Right cardiac atrium (tissue), 5 donors: ENCODE data around the gene SEC62. TPM values are rescaled to one million over a fixed set of nuclear protein-coding genes. Genes with fewer than 3 reads are reported as not detected.
A peak's percentile ranks its signal among the peaks of the same experiment; 100 is the strongest.

ENCODE experiments used
- ATAC-seq, 2 donors: fragments of 200-7000 bp; cut with Tn5 transposase; one replicate each; pipeline versions ENCODE4 v1.8.0 to v1.9.1; 2020; ENCODE audit warnings: moderate library complexity in 2 of 2, mild to moderate bottlenecking in 1 of 2
- DNase-seq, 3 donors: peaks; one replicate each; pipeline ENCODE4 v3.0.0-alpha.2; 2020
- H3K27ac ChIP-seq: one replicate; pipeline ENCODE4 v1.5.1; 2013; ENCODE audit warnings: mild to moderate bottlenecking, low read length, control low read depth, moderate library complexity
- H3K27me3 ChIP-seq: one replicate; pipeline ENCODE4 v1.6.1; 2013; ENCODE audit not compliant: control insufficient read depth, insufficient read depth
- H3K4me1 ChIP-seq: one replicate; pipeline ENCODE4 v1.6.1; 2013; ENCODE audit warnings: low read length; ENCODE audit not compliant: control insufficient read depth, insufficient read depth
- H3K4me3 ChIP-seq: one replicate; pipeline ENCODE4 v1.5.1; 2013; ENCODE audit warnings: low read length, control low read depth
- H3K9me3 ChIP-seq: one replicate; pipeline ENCODE4 v1.6.1; 2013; ENCODE audit warnings: low read length; ENCODE audit not compliant: control insufficient read depth
- WGBS: extraction: QIAGEN DNeasy Blood & Tissue Kit; methylation state at CpG from one replicate; pipeline ENCODE4 v1.1.7; 2013; 5-methylcytosine and 5-hydroxymethylcytosine counted together
- intact Hi-C, 4 donors: fragments of 100-400 bp; cut with DNase I; formaldehyde crosslinking; loops; one replicate each; pipeline versions ENCODE4 v1.11.0 to v1.14.0; 2022 to 2023
- polyA plus RNA-seq: library from polyadenylated mRNA; stranded (reverse); fragments of 200-250 nt; gene quantifications from one replicate; pipeline ENCODE4 v1.2.3, GENCODE V29; 2013
- total RNA-seq, 4 donors: library from RNA; stranded (reverse); fragmentation: NEBNext Ultra II Directional; extraction: Animal tissue kit (Norgen Biotek cat#: 25700); gene quantifications; one replicate each; pipeline ENCODE4 v1.2.1, GENCODE V29; 2021
- donor health status: healthy with polysubstance abuse.
- donor health status: DM: no; HTN: yes; CAD: no.
- donor health status: DM: no; HTN: no; CAD: no.
- donor health status: DM: no; HTN: yes; CAD: no; lungs with severe emphysema.
- donor health status: DM: yes; HTN: yes; CAD: no.

Gene SEC62
- total and polyA plus RNA-seq, 5 donors, result 45.0 to 99.7 (median 96.6) TPM

GRCh38 chr3:169968224-169968885 is 1.7 kb downstream of the SEC62 start:
- 45% methylated on average over 2 of the region's 2 CpGs for WGBS
- ATAC-seq (no peak), DNase-seq (no peak)
- H3K27ac ChIP-seq, result no peak overlapping the region
- no peaks in the 10 kb centered on the region for H3K9me3 ChIP-seq
- H3K27me3 ChIP-seq, result no peaks in the 10 kb centered on the region
- H3K4me1 ChIP-seq, result peaks cover 1% of the 10 kb centered on the region
- H3K4me3 ChIP-seq, result no peak overlapping the region
- intact Hi-C loops, result loop anchor here in 3 of 4 donors (5.0 to 10.0 kb wide), 3 partner anchors 84 to 106 kb away; partner anchors contain the start of gene LRRC31 (in 2 of the 3)

- 46% methylated on average over 5 of the region's 5 CpGs for WGBS
- DNase-seq (no peak), ATAC-seq (no peak)
- intact Hi-C loops, result loop anchor here in 3 of 4 donors (5.0 to 10.0 kb wide), 3 partner anchors 85 to 107 kb away; partner anchors contain the start of gene LRRC31 (in 2 of the 3)
- no peak overlapping the region for H3K4me3 ChIP-seq
- peaks cover 1% of the 10 kb centered on the region for H3K4me1 ChIP-seq
- no peak overlapping the region for H3K27ac ChIP-seq
- no peaks in the 10 kb centered on the region for H3K27me3 ChIP-seq
- H3K9me3 ChIP-seq, result no peaks in the 10 kb centered on the region
These were observed 2.8 kb downstream of the SEC62 start for GRCh38 chr3:169969174-169970095.

- Histone ChIP-seq H3K27ac (no peak overlapping the region), H3K4me3 (no peak overlapping the region), H3K27me3 (no peaks in the 10 kb centered on the region), H3K9me3 (no peaks in the 10 kb centered on the region), H3K4me1 (peaks cover 1% of the 10 kb centered on the region)
- WGBS, result 28% methylated on average over 1 of the region's 1 CpG
- ATAC-seq (no peak), DNase-seq (no peak)
- intact Hi-C loops, result no loop called here
These were observed 4.2 kb downstream of the SEC62 start for GRCh38 chr3:169970847-169971246.

GRCh38 chr3:169971522-169971921 is 4.9 kb downstream of the SEC62 start:
- Histone ChIP-seq H3K27me3 (no peaks in the 10 kb centered on the region), H3K4me3 (no peak overlapping the region), H3K4me1 (peaks cover 1% of the 10 kb centered on the region), H3K27ac (no peak overlapping the region), H3K9me3 (no peaks in the 10 kb centered on the region)
- intact Hi-C loops, result no loop called here
- ATAC-seq (no peak), DNase-seq (no peak)
- 68% methylated on average over 2 of the region's 2 CpGs for WGBS

GRCh38 chr3:169980055-169980454 is 13.4 kb downstream of the SEC62 start:
- intact Hi-C loops, result no loop called here
- no peak overlapping the region for H3K4me3 ChIP-seq
- no peaks in the 10 kb centered on the region for H3K9me3 ChIP-seq
- no peaks in the 10 kb centered on the region for H3K27me3 ChIP-seq
- ATAC-seq (no peak), DNase-seq (no peak)
- 77% methylated on average over 2 of the region's 2 CpGs for WGBS
- no peak overlapping the region for H3K27ac ChIP-seq
- no peaks in the 10 kb centered on the region for H3K4me1 ChIP-seq

GRCh38 chr3:169984292-169984691 is 17.7 kb downstream of the SEC62 start:
- 66% methylated on average over 3 of the region's 3 CpGs for WGBS
- ATAC-seq (no peak), DNase-seq (peak in 1 of 3 donors; percentile 66)
- Histone ChIP-seq H3K27ac (no peak overlapping the region), H3K4me1 (no peaks in the 10 kb centered on the region), H3K4me3 (no peak overlapping the region), H3K27me3 (no peaks in the 10 kb centered on the region), H3K9me3 (no peaks in the 10 kb centered on the region)
- intact Hi-C loops, result no loop called here

GRCh38 chr3:169990431-169990830 is 23.8 kb downstream of the SEC62 start:
- Histone ChIP-seq H3K4me3 (no peak overlapping the region), H3K9me3 (no peaks in the 10 kb centered on the region), H3K4me1 (peaks cover 2% of the 10 kb centered on the region), H3K27ac (no peak overlapping the region), H3K27me3 (no peaks in the 10 kb centered on the region)
- WGBS, result 95% methylated on average over 4 of the region's 4 CpGs
- ATAC-seq, result no peak
- intact Hi-C loops, result no loop called here
- DNase-seq, result no peak

- WGBS, result 44% methylated on average over 3 of the region's 3 CpGs
- intact Hi-C loops, result no loop called here
- Histone ChIP-seq H3K27ac (no peak overlapping the region), H3K4me3 (no peak overlapping the region), H3K4me1 (peaks cover 5% of the 10 kb centered on the region), H3K9me3 (no peaks in the 10 kb centered on the region), H3K27me3 (no peaks in the 10 kb centered on the region)
- DNase-seq (no peak), ATAC-seq (no peak)
These were observed 25.5 kb downstream of the SEC62 start for GRCh38 chr3:169992156-169992555.

GRCh38 chr3:169992781-169993180 is 26.2 kb downstream of the SEC62 start:
- Histone ChIP-seq H3K9me3 (no peaks in the 10 kb centered on the region), H3K4me3 (no peak overlapping the region), H3K4me1 (peaks cover 5% of the 10 kb centered on the region), H3K27ac (no peak overlapping the region), H3K27me3 (no peaks in the 10 kb centered on the region)
- ATAC-seq (no peak), DNase-seq (no peak)
- intact Hi-C loops, result no loop called here
- WGBS, result 66% methylated on average over 5 of the region's 5 CpGs

GRCh38 chr3:169993761-169994160 is 27.2 kb downstream of the SEC62 start:
- ATAC-seq, result no peak
- intact Hi-C loops, result no loop called here
- Histone ChIP-seq H3K27me3 (no peaks in the 10 kb centered on the region), H3K9me3 (no peaks in the 10 kb centered on the region), H3K4me1 (peaks cover 5% of the 10 kb centered on the region), H3K4me3 (no peak overlapping the region), H3K27ac (peak overlapping the region; percentile 7)
- no peak for DNase-seq
- WGBS, result 91% methylated on average over 3 of the region's 3 CpGs

GRCh38 chr3:169996063-169996462 is 29.5 kb downstream of the SEC62 start:
- no peak overlapping the region for H3K27ac ChIP-seq
- no peak overlapping the region for H3K4me3 ChIP-seq
- H3K9me3 ChIP-seq, result no peaks in the 10 kb centered on the region
- H3K4me1 ChIP-seq, result peaks cover 5% of the 10 kb centered on the region
- DNase-seq, result no peak
- no peaks in the 10 kb centered on the region for H3K27me3 ChIP-seq
- WGBS, result 98% methylated on average over 2 of the region's 2 CpGs
- ATAC-seq, result no peak
- intact Hi-C loops, result no loop called here
